ENCODE results near the gene LPAR3.

The LPAR3 gene

GRCh38 chr1:84855691-84856630, 37.0 kb downstream of the LPAR3 start:
- DNase-seq, result no peak

GRCh38 chr1:84855168-84855567, 37.8 kb downstream of the LPAR3 start:
- no peak for DNase-seq

- no peak for DNase-seq
Observed at GRCh38 chr1:84853741-84854721, 39.0 kb downstream of the LPAR3 start.

- no peak for DNase-seq
Observed at GRCh38 chr1:84851839-84852238, 41.2 kb downstream of the LPAR3 start.

- DNase-seq, result no peak
Observed at GRCh38 chr1:84849357-84849975, 43.5 kb downstream of the LPAR3 start.

GRCh38 chr1:84847253-84848250, 45.5 kb downstream of the LPAR3 start:
- peak; percentile 17 for DNase-seq

- no peak for DNase-seq
Observed at GRCh38 chr1:84846387-84846786, 46.6 kb downstream of the LPAR3 start.

- DNase-seq, result no peak
Observed at GRCh38 chr1:84845357-84845756, 47.6 kb downstream of the LPAR3 start.

GRCh38 chr1:84844094-84844493, 48.9 kb downstream of the LPAR3 start:
- no peak for DNase-seq

- no peak for DNase-seq
Observed at GRCh38 chr1:84842748-84843231, 50.2 kb downstream of the LPAR3 start.

GRCh38 chr1:84841971-84842370, 51.0 kb downstream of the LPAR3 start:
- no peak for DNase-seq

GRCh38 chr1:84840346-84840745, 52.7 kb downstream of the LPAR3 start:
- DNase-seq, result no peak

GRCh38 chr1:84839544-84839943, 53.5 kb downstream of the LPAR3 start:
- no peak for DNase-seq

GRCh38 chr1:84836145-84836544, 56.9 kb downstream of the LPAR3 start:
- DNase-seq, result no peak

GRCh38 chr1:84835169-84835568, 57.8 kb downstream of the LPAR3 start:
- no peak for DNase-seq

GRCh38 chr1:84834419-84835064, 58.5 kb downstream of the LPAR3 start:
- DNase-seq, result no peak

- no peak for DNase-seq
Observed at GRCh38 chr1:84833194-84833593, 59.8 kb downstream of the LPAR3 start.

GRCh38 chr1:84830136-84830535, 62.9 kb downstream of the LPAR3 start:
- DNase-seq, result no peak

- no peak for DNase-seq
Observed at GRCh38 chr1:84827976-84828375, 65.0 kb downstream of the LPAR3 start.

- DNase-seq, result no peak
Observed at GRCh38 chr1:84827555-84827954, 65.5 kb downstream of the LPAR3 start.

- no peak for DNase-seq
Observed at GRCh38 chr1:84825161-84825560, 67.8 kb downstream of the LPAR3 start.
